Activated gamma-delta T cell treated with anti-CD3 and anti-CD28 coated beads, Interleukin-2, amount 50 U/mL, for 16 hours (primary cell): Measurements from ENCODE around the gene COL4A4.
"Not testable (repeated sequence)": the region's sequence is repeated elsewhere in the genome, so short reads cannot be mapped to it uniquely, and the experiment has no call there.

ENCODE experiments used
- DNase-seq: peaks from one replicate; pipeline ENCODE4 v3.0.0-alpha.2; 2020; ENCODE audit warnings: low read depth

Gene COL4A4

DNA sequence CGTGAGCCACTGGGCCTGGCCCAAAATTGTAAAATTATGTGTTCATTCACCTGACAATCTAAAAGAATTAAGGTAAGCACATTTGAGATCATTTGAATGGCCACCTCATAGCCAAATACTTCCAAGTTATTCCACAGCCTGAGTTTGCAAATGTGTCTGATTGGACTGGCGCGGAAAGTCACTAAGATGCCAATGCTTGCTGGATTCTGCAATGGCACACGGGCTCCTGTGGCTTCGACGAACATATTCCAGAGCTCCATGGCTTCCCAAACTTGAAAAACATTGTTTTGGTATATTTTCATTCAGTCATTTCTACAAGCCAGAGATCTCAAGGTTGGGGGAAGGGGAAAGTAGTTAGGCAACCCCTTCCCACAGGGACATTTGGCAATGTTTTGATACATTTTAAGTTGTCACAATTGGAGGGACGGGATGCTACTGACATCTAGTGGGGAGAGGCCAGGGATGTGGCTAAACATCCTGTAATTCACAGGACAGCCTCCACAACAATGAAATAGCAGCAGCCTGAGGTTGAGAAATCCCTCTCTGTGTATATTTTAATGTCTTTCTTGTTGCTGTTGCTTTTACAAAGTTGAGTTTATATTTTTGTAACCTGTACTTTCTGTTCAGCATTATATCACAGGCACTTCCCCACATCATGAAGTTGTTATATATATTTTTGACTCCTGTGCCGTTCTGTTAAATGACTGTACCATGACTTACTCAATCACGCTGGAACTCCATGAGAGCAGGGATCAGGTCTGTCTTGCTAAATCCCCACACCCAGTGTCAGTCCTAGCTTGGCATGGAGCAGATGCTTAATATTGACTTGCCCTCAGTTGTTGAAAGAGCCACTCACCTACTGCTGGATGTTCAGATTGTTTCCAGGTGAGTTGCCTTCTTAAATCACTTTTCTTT, 56.9 kb downstream of the COL4A4 start:
- DNase-seq = no peak

GRCh38 chr2:227103583-227103982, 60.4 kb downstream of the COL4A4 start:
- no peak for DNase-seq

DNA sequence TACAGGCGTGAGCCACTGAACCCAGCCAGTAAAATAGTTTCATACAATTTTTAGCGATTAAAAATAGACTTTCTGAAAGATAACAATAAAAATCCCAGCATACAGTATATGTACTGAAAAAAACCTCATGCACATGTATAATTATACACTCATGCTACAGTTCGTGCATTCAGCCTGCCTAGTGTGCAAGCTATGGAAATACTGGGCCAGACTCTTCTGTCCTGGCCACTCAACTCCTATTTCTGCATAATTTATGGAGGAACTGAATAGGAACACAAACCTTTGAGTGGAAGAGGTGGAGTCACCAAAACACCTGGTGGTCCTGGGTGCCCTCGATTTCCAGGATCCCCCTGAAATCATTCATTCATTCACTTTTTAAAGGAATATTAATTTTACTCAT, 64.7 kb downstream of the COL4A4 start:
- no peak for DNase-seq

- DNase-seq = no peak
Measured at GRCh38 chr2:227098162-227098515, 65.9 kb downstream of the COL4A4 start.

DNA sequence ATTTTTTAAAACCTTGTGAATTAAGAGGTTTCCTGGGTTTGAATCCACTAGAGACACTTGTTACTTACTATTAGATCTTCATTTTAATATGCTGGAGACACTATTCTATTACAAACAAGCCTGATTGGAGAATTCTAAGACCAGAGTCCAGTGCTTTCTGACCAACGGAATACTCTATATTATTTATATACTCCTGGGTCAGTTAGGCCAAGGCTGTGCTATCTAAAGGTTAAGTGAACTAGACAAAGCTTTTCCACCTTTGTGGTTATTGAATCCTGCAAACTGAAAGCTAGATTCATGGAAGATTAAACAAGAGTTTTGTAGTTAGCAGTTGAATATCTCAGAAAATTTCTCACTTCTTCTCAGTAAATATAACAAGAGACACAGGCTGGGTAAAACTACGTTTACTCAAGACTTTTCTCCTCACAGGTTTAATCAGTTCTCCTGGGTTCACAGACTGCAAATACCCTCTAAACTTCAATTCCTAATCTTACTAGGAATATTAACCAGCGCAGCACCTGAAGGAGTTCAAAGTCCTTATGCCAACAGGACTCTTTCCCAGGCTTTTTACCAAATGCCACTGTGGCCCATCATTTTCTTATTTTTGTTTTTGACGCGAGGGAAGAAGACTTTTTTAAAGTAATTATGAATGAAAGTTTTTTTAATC, 66.4 kb downstream of the COL4A4 start:
- no peak for DNase-seq

- no peak for DNase-seq
Measured at GRCh38 chr2:227095346-227095745, 68.7 kb downstream of the COL4A4 start.

DNA sequence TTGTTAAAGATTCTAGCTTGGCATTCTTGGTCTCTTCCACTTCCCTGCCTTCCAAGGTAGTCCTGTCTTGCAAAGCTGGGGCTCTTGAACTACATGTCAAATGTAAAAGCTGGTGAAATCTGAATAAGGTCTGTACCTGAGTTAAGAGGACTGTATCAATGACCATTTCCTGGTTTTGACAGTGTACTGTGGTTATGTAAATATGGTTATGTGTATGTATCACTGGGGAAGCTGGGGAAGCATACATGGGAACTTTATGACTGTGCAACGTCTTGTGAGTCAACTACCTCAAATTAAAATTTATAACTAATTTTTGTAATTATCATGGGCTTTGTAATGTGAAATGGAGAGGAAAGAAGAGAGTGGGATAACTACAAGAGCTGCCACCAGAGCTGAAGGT, 81.7 kb downstream of the COL4A4 start:
- DNase-seq = no peak

DNA sequence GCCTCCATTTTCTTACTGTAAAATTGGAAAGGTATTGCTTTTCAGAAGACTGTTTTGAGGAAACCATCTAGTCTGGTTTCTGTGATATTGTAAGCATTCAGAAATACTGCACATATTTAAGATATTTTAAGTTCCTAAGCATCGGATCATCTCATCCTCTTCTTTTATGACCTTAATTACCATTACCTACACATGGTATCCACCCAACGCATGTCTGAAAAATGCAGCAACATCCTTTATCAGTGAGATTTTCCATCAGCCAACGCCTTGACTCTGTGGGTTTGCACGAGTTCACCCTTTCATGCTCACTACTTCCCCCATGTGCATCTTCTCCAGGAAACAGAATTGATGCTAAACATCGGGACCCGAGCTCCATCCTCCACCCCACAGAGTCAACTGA, 84.3 kb downstream of the COL4A4 start:
- no peak for DNase-seq

GRCh38 chr2:227065065-227065464, 98.9 kb downstream of the COL4A4 start:
- DNase-seq = not testable (repeated sequence)

DNA sequence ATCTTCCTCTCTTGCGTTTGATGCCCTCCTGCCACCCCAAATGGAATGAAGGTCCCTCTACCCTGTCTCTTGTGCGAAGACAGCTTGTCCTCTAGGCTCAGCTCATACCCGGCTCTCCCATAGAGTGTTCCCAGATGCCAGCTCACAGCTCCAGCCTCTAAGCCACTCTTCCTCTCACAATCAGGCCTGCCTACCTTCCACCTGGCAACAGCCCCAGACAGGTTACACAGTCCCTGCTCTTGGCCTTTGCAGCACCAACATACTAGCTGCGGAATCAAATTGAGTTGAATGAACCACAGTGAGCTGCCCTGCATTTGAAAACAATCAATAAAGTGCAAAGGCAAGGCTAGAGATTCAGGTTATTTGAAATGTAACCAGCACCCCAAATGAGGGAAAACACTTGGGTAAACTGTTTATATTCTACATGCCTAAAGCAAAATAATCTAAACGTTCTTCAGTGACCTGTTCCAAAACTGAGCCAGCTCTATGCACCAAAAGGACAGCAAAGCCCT, 105.1 kb downstream of the COL4A4 start:
- DNase-seq = no peak

- no peak for DNase-seq
Measured at GRCh38 chr2:227057743-227058447, 106.1 kb downstream of the COL4A4 start.

DNA sequence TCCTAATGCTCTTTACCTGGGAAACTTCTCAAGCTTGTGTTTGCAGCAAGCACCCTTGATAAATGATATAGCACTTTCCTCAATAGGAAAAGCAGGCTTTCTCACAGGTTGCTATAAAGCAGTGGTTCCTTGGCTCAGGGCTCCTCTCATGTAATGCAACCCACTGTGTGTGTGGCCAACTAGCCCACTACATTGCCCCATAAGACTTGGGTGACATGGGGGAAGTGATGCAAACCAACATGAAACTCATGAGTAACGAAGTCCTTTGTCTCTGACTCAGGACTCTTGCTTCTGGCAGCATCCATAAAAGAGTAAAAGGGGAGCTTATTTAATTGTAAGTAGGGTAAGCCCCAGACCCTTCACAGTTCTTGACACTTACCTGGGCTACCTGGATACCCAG, 106.9 kb downstream of the COL4A4 start:
- no peak for DNase-seq

DNA sequence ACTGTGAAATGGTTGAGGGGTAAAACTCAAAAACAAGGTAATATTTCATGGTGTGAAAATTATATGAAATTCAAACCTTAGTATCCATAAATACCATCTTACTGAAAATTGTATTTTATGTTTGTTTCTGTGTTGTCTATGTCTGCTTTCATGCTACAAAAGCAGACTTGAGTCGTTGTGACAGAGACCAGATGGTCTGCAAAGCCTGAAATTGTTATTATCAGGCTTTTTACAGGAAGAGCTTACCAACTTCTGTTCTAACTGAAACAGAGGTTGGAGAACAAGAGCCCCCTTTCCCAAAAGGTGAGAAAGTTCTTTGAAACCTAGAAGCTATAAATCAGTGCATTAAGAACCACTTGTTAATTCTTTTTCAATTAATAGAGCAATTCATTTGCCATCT, 110.0 kb downstream of the COL4A4 start:
- DNase-seq = no peak

GRCh38 chr2:227052879-227053278, 111.1 kb downstream of the COL4A4 start:
- DNase-seq = no peak

GRCh38 chr2:227043981-227044380, 120.0 kb downstream of the COL4A4 start:
- no peak for DNase-seq

DNA sequence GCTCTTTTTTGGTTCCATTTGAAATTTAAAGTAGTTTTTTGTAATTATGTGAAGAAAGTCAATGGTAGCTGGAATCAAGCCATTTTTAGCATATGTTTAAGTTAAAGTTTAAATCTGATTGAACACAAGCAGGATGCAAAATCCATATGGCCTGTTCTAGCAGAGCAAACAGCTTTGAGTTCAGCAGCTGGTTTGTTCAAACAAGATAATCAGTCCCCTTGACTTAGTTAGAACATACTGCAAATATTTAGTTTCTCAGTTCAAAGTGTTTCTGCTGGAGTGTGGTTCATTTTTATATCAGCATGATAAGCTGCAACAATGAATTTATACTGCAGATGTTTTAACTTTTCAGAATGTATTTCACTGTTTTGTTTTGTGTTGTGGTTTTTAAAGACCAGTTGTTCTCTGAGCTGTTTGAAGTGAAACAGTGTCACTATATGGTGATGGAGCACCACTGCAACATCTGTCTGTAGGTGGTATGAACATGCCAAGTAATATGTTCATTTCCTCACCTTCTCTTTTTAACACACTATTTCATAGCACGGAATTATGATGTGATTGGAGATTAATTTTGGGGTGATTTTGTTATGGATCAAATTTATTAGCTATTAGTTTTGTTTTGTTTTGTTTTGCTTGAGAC, 125.3 kb downstream of the COL4A4 start:
- no peak for DNase-seq

- no peak for DNase-seq
Measured at GRCh38 chr2:227036527-227036926, 127.5 kb downstream of the COL4A4 start.

DNA sequence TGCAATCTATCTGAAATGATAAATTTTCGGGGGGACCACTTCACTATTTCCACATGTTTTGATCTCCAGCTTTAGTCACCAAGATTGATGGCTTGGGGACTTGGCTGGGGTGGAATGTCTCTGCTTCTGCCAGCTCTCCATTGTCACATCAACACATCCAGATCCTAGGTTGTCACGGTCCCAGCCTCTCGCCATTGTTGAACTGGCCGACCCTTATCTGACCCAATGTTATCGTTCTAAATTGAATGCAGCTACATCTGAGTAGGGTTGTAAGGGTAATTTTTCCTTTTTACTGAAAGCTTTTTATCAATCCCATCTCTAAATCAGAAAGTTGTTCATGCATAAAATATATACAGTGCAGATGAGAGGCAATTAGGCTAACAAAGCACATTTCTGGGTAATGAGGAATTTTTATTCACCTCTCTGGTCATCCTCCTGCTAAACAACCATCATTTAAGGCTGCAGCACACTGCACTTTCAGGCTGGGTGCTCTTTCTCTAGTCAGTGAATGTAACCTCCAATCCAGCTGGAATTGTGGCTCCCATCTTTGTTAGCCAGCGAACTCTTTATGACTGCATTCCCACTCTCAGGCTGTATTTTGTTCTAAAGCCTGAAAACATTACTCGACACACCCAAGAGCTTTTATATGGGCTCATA, 128.2 kb downstream of the COL4A4 start:
- no peak for DNase-seq

GRCh38 chr2:227033471-227034148, 130.4 kb downstream of the COL4A4 start:
- no peak for DNase-seq

DNA sequence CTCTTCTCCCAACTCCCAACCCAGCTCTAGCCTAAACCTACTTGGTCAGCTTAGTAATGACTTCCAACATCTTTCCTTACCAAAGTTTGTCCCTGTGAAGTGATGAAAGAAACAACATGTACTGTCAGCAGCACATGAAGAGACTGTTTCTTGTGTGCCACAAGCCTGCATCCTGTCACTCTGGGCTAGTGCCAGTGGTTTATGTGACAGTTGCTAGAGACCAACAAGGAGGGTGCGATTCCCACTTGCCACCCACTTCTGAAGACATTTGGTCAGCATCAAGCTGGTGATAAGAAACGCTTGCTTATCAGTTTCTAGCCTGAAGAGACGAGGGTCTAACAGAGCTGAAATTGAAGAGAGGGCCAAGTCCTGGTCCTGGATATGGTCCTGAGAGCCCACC, 132.6 kb downstream of the COL4A4 start:
- no peak for DNase-seq

DNA sequence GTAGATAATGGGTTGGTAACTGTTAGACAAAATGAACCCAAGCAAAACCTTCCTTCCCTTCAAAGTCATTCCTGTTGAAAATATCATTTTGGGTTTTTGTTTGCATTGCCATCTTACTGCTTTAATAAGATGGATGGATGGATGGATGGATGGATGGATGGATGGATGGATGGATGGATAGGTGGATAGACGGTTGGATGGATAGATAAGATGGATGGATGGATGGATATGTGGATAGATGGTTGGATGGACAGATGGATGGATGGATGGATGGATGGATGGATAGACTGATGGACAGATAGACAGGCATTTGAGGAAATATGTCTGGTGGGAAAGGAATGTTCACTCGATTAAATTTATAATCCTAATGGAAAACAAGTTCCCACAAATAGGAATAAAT, 133.2 kb downstream of the COL4A4 start:
- no peak for DNase-seq
